Left ventricle myocardium inferior (tissue), 1 donor: ENCODE data around the gene TFAP2B. TPM values are rescaled to one million over a fixed set of nuclear protein-coding genes. Genes with fewer than 3 reads are reported as not detected.

Source experiments
- DNase-seq: peaks from one replicate; pipeline ENCODE4 v3.0.0-alpha.2; 2020
- H3K27ac ChIP-seq: fragments of 200-600 bp; replicated peaks from 2 replicates; pipeline ENCODE4 v1.8.0; 2021
- H3K27me3 ChIP-seq: fragments of 200-600 bp; 2 replicates; pipeline ENCODE4 v1.8.0; 2021; ENCODE audit warnings: low read depth
- H3K36me3 ChIP-seq: fragments of 200-600 bp; 2 replicates; pipeline ENCODE4 v1.8.0; 2021
- H3K4me1 ChIP-seq: fragments of 200-600 bp; 2 replicates; pipeline ENCODE4 v1.8.0; 2021
- H3K4me3 ChIP-seq: fragments of 200-600 bp; 2 replicates; pipeline ENCODE4 v1.8.0; 2021; ENCODE audit warnings: mild to moderate bottlenecking, moderate library complexity
- H3K9me3 ChIP-seq: fragments of 200-600 bp; replicated peaks from 2 replicates; pipeline ENCODE4 v1.8.0; 2021
- intact Hi-C: fragments of 100-400 bp; cut with micrococcal nuclease; formaldehyde crosslinking; loops from one replicate; pipeline ENCODE4 v1.11.0; 2022
- total RNA-seq: library from RNA; stranded (reverse); fragmentation: NEBNext Ultra II Directional; extraction: Animal tissue kit (Norgen Biotek cat#: 25700); gene quantifications from one replicate; pipeline ENCODE4 v1.2.1, GENCODE V29; 2021
- TF ChIP-seq, protein P1 (sequence below): fragments of 200-600 bp; IDR thresholded peaks from 2 replicates; pipeline ENCODE4 v1.8.0; 2021; ENCODE audit warnings: antibody characterized with exemption, mild to moderate bottlenecking, borderline replicate concordance
- donor health status: DM: no; HTN: yes; CAD: no; lungs with severe emphysema.

TFAP2B gene
- total RNA-seq, 1 donor from 2014 or later = not detected

DNA sequence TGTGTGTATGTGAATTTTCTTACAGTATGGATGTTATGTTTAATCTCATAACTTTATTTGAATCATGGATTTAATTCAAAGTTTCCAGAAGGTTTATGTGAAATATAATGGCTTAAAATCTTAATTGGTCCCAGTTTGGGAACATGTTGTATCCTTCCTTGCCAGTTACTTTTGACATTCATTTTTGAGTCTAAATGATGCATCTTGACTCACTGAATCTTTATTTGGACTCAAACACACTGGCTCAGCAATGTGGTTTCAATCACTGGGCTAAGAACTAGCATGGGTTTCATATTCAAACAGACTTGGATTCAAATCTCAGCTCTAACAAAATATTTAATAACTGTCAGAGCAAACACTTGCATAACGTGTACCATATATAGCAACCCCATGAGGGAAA lies 25.9 kb upstream of the TFAP2B start:
- peaks cover 31% of the 10 kb centered on the region for H3K27me3 ChIP-seq
- TF ChIP-seq, protein P1, sequence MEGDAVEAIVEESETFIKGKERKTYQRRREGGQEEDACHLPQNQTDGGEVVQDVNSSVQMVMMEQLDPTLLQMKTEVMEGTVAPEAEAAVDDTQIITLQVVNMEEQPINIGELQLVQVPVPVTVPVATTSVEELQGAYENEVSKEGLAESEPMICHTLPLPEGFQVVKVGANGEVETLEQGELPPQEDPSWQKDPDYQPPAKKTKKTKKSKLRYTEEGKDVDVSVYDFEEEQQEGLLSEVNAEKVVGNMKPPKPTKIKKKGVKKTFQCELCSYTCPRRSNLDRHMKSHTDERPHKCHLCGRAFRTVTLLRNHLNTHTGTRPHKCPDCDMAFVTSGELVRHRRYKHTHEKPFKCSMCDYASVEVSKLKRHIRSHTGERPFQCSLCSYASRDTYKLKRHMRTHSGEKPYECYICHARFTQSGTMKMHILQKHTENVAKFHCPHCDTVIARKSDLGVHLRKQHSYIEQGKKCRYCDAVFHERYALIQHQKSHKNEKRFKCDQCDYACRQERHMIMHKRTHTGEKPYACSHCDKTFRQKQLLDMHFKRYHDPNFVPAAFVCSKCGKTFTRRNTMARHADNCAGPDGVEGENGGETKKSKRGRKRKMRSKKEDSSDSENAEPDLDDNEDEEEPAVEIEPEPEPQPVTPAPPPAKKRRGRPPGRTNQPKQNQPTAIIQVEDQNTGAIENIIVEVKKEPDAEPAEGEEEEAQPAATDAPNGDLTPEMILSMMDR = no peak
- no peak overlapping the region for H3K4me3 ChIP-seq
- H3K27ac ChIP-seq = no peak overlapping the region
- no peak for DNase-seq
- intact Hi-C loops = no loop called here
- no peaks in the 10 kb centered on the region for H3K4me1 ChIP-seq
- no peaks in the 10 kb centered on the region for H3K36me3 ChIP-seq
- H3K9me3 ChIP-seq = no peaks in the 10 kb centered on the region

DNA sequence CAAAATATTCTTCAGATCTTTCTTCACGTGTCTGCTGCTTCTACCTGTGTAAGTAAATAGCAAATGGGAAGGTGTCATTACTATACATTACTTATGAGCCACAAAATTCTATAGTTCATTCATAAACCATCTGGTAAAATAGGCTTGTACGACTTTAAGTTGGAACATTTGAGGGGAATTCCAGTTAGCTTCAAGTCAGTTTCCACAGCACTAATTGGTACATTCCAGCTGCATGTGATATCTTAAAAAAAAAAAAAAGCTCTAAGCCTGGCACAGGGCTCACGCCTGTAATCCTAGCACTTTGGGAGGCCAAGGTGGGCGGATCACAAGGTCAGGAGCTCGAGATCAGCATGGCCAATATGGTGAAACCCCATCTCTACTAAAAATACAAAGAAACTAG lies 23.1 kb upstream of the TFAP2B start:
- TF ChIP-seq, protein P1 = no peak
- H3K4me3 ChIP-seq = no peak overlapping the region
- H3K9me3 ChIP-seq = no peaks in the 10 kb centered on the region
- no peaks in the 10 kb centered on the region for H3K4me1 ChIP-seq
- intact Hi-C loops = no loop called here
- H3K27me3 ChIP-seq = peaks cover 31% of the 10 kb centered on the region
- H3K36me3 ChIP-seq = no peaks in the 10 kb centered on the region
- no peak overlapping the region for H3K27ac ChIP-seq
- DNase-seq = no peak

DNA sequence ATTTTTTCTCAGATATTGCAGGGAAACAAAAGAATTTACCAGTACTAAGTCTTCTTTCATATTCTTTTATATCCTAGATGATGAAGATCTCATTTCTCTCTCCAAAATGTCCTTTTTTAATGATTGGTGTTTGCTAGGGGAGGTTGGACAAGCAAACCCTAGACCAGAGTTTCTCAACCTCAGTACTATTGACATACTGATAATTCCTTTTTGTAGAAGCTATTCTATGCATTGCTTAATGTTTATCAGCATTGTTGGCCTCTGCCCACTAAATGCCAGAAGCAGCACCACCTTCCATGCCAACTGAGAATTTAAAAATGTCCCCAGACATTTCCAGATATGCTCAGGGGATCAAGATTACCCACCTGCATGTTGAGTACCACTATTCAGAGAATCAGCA lies 14.4 kb upstream of the TFAP2B start:
- H3K9me3 ChIP-seq = no peaks in the 10 kb centered on the region
- TF ChIP-seq, protein P1 = no peak
- no peak for DNase-seq

GRCh38 chr6:50807035-50807434 lies 11.6 kb upstream of the TFAP2B start:
- Histone ChIP-seq H3K27ac (no peak overlapping the region), H3K4me1 (no peaks in the 10 kb centered on the region), H3K27me3 (peaks cover 28% of the 10 kb centered on the region), H3K36me3 (no peaks in the 10 kb centered on the region), H3K9me3 (no peaks in the 10 kb centered on the region), H3K4me3 (no peak overlapping the region)
- TF ChIP-seq, protein P1 = no peak
- intact Hi-C loops = no loop called here
- no peak for DNase-seq

More for the DNA sequence above, 14.4 kb upstream of the TFAP2B start:
- H3K4me3 ChIP-seq = no peak overlapping the region
- H3K4me1 ChIP-seq = no peaks in the 10 kb centered on the region
- no peak overlapping the region for H3K27ac ChIP-seq
- intact Hi-C loops = no loop called here
- no peaks in the 10 kb centered on the region for H3K36me3 ChIP-seq
- H3K27me3 ChIP-seq = peaks cover 17% of the 10 kb centered on the region

- Histone ChIP-seq H3K9me3 (no peaks in the 10 kb centered on the region), H3K36me3 (no peaks in the 10 kb centered on the region), H3K27me3 (peaks cover 96% of the 10 kb centered on the region), H3K4me3 (peak overlapping the region; percentile 51), H3K4me1 (peaks cover 18% of the 10 kb centered on the region), H3K27ac (no peak overlapping the region)
- DNase-seq = no peak
- TF ChIP-seq, protein P1 = no peak
- intact Hi-C loops = loop anchor here (10.0 kb wide), 1 partner anchor 1139 kb away; no protein-coding TSS in a partner anchor
Measured at GRCh38 chr6:50815436-50816114, 3.1 kb upstream of the TFAP2B start.
